ENCODE results near the gene PPP1R36. TPM values are rescaled to one million over a fixed set of nuclear protein-coding genes. Genes with fewer than 3 reads are reported as not detected.
"Not testable (repeated sequence)": the region's sequence is repeated elsewhere in the genome, so short reads cannot be mapped to it uniquely, and the experiment has no call there.

The PPP1R36 gene
- total RNA-seq, 1 donor from 2014 or later, result 0.89 TPM

GRCh38 chr14:64612971-64613666, 63.4 kb downstream of the PPP1R36 start:
- DNase-seq, result no peak

- no peak for DNase-seq
Observed at GRCh38 chr14:64614166-64614565, 64.4 kb downstream of the PPP1R36 start.

- DNase-seq, result no peak
Observed at GRCh38 chr14:64614805-64615391, 65.1 kb downstream of the PPP1R36 start.

GRCh38 chr14:64617872-64618408, 68.2 kb downstream of the PPP1R36 start:
- not testable (repeated sequence) for DNase-seq

- DNase-seq, result no peak
Observed at GRCh38 chr14:64620910-64621309, 71.1 kb downstream of the PPP1R36 start.

GRCh38 chr14:64623554-64624165, 73.9 kb downstream of the PPP1R36 start:
- no peak for DNase-seq

- DNase-seq, result no peak
Observed at GRCh38 chr14:64625386-64626232, 75.8 kb downstream of the PPP1R36 start.

GRCh38 chr14:64628940-64629408, 79.2 kb downstream of the PPP1R36 start:
- no peak for DNase-seq

GRCh38 chr14:64630778-64631177, 81.0 kb downstream of the PPP1R36 start:
- no peak for DNase-seq

- not testable (repeated sequence) for DNase-seq
Observed at GRCh38 chr14:64631222-64631621, 81.5 kb downstream of the PPP1R36 start.

- DNase-seq, result no peak
Observed at GRCh38 chr14:64632056-64632455, 82.3 kb downstream of the PPP1R36 start.

- no peak for DNase-seq
Observed at GRCh38 chr14:64634558-64634957, 84.8 kb downstream of the PPP1R36 start.

GRCh38 chr14:64636208-64636979, 86.6 kb downstream of the PPP1R36 start:
- peak; percentile 34 for DNase-seq

- DNase-seq, result no peak
Observed at GRCh38 chr14:64636980-64637429, 87.2 kb downstream of the PPP1R36 start.

GRCh38 chr14:64637735-64638473, 88.1 kb downstream of the PPP1R36 start:
- no peak for DNase-seq

- DNase-seq, result no peak
Observed at GRCh38 chr14:64638625-64639024, 88.9 kb downstream of the PPP1R36 start.
